Right cardiac atrium (tissue), 5 donors: ENCODE results near the gene ITCH. TPM values are rescaled to one million over a fixed set of nuclear protein-coding genes. Genes with fewer than 3 reads are reported as not detected.

ENCODE experiments used
- ATAC-seq, 2 donors: fragments of 200-7000 bp; cut with Tn5 transposase; one replicate each; pipeline versions ENCODE4 v1.8.0 to v1.9.1; 2020; ENCODE audit warnings: moderate library complexity in 2 of 2, mild to moderate bottlenecking in 1 of 2
- DNase-seq, 3 donors: peaks; one replicate each; pipeline ENCODE4 v3.0.0-alpha.2; 2020
- H3K27ac ChIP-seq: one replicate; pipeline ENCODE4 v1.5.1; 2013; ENCODE audit warnings: mild to moderate bottlenecking, low read length, control low read depth, moderate library complexity
- H3K27me3 ChIP-seq: one replicate; pipeline ENCODE4 v1.6.1; 2013; ENCODE audit not compliant: control insufficient read depth, insufficient read depth
- H3K4me1 ChIP-seq: one replicate; pipeline ENCODE4 v1.6.1; 2013; ENCODE audit warnings: low read length; ENCODE audit not compliant: control insufficient read depth, insufficient read depth
- H3K4me3 ChIP-seq: one replicate; pipeline ENCODE4 v1.5.1; 2013; ENCODE audit warnings: low read length, control low read depth
- H3K9me3 ChIP-seq: one replicate; pipeline ENCODE4 v1.6.1; 2013; ENCODE audit warnings: low read length; ENCODE audit not compliant: control insufficient read depth
- WGBS: extraction: QIAGEN DNeasy Blood & Tissue Kit; methylation state at CpG from one replicate; pipeline ENCODE4 v1.1.7; 2013; 5-methylcytosine and 5-hydroxymethylcytosine counted together
- intact Hi-C, 4 donors: fragments of 100-400 bp; cut with DNase I; formaldehyde crosslinking; loops; one replicate each; pipeline versions ENCODE4 v1.11.0 to v1.14.0; 2022 to 2023
- polyA plus RNA-seq: library from polyadenylated mRNA; stranded (reverse); fragments of 200-250 nt; gene quantifications from one replicate; pipeline ENCODE4 v1.2.3, GENCODE V29; 2013
- total RNA-seq, 4 donors: library from RNA; stranded (reverse); fragmentation: NEBNext Ultra II Directional; extraction: Animal tissue kit (Norgen Biotek cat#: 25700); gene quantifications; one replicate each; pipeline ENCODE4 v1.2.1, GENCODE V29; 2021
- donor health status: healthy with polysubstance abuse.
- donor health status: DM: no; HTN: yes; CAD: no.
- donor health status: DM: no; HTN: no; CAD: no.
- donor health status: DM: no; HTN: yes; CAD: no; lungs with severe emphysema.
- donor health status: DM: yes; HTN: yes; CAD: no.

Gene ITCH
- total and polyA plus RNA-seq, 5 donors = 9.7 to 54.9 (median 48.6) TPM

DNA sequence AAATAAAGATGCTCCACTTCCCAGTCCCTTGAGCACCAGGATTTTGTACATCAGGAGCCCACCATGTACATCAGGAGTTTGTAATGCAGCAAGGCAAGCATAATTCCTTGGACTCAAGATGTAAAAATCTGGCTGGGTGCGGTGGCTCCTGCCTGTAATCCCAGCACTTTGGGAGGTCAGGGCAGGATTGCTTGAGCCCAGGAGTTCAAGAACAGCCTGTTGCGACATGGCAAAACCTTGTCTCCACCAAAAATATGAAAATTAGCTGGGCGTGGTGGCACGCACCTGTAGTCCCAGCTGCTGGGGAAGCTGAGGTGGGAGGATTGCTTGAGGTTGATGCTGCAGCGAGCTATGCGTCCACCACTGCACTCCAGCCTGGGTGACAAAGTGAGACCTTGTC is 179.4 kb downstream of the ITCH start:
- DNase-seq = no peak
- no peak overlapping the region for H3K4me3 ChIP-seq
- H3K4me1 ChIP-seq = no peaks in the 10 kb centered on the region
- no peaks in the 10 kb centered on the region for H3K9me3 ChIP-seq
- ATAC-seq = no peak
- intact Hi-C loops = no loop called here
- 96% methylated on average over 6 of the region's 6 CpGs for WGBS
- H3K27me3 ChIP-seq = no peaks in the 10 kb centered on the region
- no peak overlapping the region for H3K27ac ChIP-seq

DNA sequence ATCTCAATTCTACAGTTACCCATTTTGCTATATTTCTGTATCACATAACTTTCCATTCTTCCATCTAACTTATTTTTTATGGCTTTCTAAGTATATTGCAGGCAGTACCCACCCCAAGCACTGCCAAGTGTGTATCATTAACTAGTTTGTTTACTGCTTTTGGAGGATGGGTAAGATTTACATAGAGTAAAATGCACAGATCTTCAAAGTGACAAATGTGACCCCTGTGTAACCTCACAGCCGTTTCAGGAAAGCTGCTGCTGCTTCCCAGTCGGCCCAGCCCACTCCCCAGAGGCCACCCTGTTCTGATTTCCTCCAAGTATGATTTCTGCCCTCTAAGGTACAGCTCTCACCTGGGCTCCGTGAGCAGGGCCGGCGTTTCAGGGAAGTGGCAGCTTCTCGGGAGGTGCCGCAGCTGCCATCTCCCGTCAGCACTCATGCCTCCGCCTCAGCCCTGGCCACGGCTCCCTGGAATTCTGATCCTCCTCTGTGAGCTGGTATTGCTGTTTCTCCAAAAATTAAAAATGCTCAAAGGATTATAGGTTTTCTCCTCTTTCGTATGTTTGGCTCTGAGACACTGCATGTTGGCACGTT is 180.5 kb downstream of the ITCH start:
- DNase-seq (peak in 1 of 3 donors; percentile 26), ATAC-seq (no peak)
- Histone ChIP-seq H3K4me1 (no peaks in the 10 kb centered on the region), H3K27ac (no peak overlapping the region), H3K4me3 (no peak overlapping the region), H3K27me3 (no peaks in the 10 kb centered on the region), H3K9me3 (no peaks in the 10 kb centered on the region)
- 64% methylated on average over 12 of the region's 12 CpGs for WGBS
- intact Hi-C loops = no loop called here

DNA sequence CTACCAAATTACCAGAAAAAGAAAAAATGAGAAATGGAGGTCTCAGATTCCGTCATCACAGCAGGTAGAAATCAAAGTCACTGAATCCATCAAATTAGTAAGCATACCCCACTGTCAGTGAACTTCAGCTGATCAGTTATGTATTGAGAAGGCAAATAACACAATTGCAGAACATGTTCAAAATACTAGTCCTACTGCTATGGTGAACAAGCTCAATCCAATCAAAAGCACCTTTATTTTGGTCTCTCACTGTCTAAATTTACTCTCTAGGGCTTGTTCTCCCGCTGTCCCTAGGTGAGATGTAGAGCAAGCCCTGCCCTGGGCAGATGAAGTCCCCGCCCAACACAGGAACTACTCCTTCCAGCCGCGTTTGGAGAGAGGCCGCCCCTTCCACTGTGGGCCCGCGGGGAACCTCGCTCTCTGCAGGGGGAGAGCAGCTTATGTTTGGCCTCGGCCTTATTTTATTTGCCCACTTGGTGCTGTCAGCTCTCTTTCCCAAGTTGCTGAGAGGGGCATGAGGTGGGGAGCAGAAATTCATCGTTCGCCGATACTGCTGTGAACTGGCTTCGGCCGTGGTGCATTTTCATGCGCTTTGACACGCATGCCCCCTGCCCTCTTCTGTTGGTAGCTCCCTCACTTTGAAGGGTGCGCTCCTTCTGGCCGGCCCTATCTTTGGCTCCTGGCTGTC is 181.2 kb downstream of the ITCH start:
- intact Hi-C loops = no loop called here
- no peaks in the 10 kb centered on the region for H3K27me3 ChIP-seq
- peak in 1 of 3 donors; percentile 68 for DNase-seq
- ATAC-seq = peak; percentile 43 to 54
- H3K27ac ChIP-seq = no peak overlapping the region
- no peaks in the 10 kb centered on the region for H3K9me3 ChIP-seq
- H3K4me1 ChIP-seq = no peaks in the 10 kb centered on the region
- WGBS = 16% methylated on average over 19 of the region's 19 CpGs
- peak overlapping the region; percentile 3 for H3K4me3 ChIP-seq

DNA sequence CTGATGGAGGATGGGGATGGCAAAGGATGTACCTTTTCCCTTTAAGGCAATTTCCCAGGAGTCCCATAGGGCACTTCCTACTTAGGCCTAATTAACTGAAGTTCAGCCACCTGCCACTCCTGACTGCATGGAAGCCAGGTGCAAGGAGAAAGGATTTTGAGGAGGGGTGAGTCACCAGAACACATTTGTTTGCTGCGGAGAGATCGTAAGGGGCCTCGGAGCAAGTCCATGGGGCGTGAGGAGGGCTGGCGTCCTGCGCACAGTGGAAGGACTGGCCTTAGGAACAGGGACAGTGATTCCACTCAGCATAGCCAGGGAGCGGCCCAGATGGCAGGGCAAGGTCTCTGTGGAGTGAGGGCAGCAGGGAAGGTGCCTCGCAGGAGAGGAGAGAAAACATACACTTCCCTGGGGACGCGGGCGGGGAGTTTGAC is 183.7 kb downstream of the ITCH start:
- H3K9me3 ChIP-seq = no peaks in the 10 kb centered on the region
- H3K27me3 ChIP-seq = no peaks in the 10 kb centered on the region
- intact Hi-C loops = no loop called here
- H3K27ac ChIP-seq = no peak overlapping the region
- H3K4me3 ChIP-seq = no peak overlapping the region
- ATAC-seq (peak in 1 of 2 donors; percentile 29), DNase-seq (no peak)
- no peaks in the 10 kb centered on the region for H3K4me1 ChIP-seq
- 92% methylated on average over 11 of the region's 11 CpGs for WGBS

DNA sequence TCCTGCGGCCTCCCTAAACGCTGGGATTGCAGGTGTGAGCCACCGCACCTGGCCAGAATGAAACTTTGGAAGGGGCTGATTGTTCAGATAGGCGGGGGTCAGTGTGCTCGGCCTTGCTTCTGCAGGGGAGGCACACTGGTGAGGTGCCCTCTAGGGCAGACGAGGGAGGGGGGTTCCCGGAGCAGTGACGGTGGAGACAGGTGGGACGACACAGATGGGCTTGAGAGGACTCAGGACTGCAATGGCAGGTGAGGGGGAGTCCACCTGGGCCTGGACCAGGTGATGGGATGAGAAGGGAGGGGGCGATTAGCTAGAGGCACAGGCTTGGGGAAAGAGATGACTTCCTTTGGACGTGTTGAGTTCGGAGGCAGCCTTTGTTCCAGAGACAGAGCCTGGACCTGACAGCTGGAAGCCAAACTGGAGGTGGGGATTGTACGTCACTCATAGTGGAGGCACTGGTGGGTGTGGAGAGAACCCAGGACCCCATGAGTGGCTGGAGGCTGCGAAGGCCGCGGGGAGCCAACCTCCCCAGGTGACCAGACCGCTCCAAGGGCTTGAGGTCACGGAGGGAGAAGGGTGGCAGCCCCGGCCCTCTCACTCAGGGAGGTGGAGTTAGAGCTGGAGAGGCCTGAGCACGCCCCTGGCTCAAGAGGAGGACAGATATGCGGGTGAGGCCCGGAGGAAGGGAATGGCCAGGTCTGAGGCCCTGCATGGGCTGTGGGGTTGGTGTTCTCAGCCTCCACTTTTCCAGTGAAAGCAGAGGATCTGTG is 185.0 kb downstream of the ITCH start:
- no peaks in the 10 kb centered on the region for H3K9me3 ChIP-seq
- intact Hi-C loops = no loop called here
- no peak overlapping the region for H3K4me3 ChIP-seq
- H3K4me1 ChIP-seq = no peaks in the 10 kb centered on the region
- H3K27me3 ChIP-seq = no peaks in the 10 kb centered on the region
- H3K27ac ChIP-seq = no peak overlapping the region
- no peak for DNase-seq
- WGBS = 92% methylated on average over 22 of the region's 22 CpGs
- no peak for ATAC-seq

DNA sequence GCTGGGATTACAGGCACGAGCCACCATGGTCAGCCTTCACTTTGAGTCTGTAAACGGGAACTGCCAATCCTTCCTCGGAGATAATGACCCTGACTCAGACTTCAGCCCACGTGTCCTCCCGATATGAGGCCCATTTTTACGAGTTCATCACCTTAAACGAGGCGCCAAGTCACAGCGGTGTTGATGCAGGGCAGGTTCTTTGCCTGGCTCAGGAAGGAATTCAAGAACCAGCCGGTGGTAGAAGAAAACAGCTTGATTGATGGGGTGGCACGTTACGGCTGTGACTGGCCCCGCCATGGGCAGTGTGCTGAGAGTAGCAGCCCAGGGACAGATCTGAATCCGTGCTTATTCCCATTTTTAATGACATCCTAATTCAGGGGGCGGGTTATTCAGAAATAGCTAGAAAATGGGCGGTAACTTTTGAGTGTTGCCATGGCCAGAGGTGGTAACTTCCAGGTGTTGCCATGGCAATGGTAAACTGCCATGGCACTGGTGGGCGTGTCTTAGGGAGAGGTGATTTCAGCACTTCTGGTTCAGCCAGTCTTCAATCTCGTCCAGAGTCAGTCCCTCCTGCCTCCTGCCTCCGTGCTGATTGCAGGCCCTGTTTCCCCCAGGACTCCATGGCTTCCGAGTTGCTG is 186.3 kb downstream of the ITCH start:
- ATAC-seq = no peak
- no peaks in the 10 kb centered on the region for H3K9me3 ChIP-seq

DNA sequence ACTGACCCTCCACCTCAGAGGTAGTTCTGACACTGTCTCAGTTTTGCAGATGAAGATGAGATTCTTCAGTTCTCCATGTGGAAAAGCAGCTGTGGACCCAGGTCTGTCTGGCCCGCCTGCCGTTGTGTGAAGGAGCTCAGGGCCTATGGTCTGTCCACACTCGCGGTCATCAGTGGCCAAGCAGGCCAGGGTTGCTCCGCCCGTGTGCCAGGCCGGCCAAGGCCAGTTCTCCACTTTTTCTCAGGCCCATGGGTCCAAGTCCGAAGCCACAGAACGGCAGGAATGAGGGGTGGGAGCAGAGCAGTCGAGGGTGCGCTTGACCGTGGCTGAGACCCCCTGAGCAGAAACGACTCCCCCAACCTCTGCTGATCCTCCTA is 186.8 kb downstream of the ITCH start:
- no peak for DNase-seq
- H3K27ac ChIP-seq = no peak overlapping the region
- H3K27me3 ChIP-seq = no peaks in the 10 kb centered on the region
- no peaks in the 10 kb centered on the region for H3K4me1 ChIP-seq
- no peak overlapping the region for H3K4me3 ChIP-seq
- intact Hi-C loops = no loop called here
- WGBS = 90% methylated on average over 13 of the region's 13 CpGs
- no peaks in the 10 kb centered on the region for H3K9me3 ChIP-seq
- ATAC-seq = peak in 1 of 2 donors; percentile 7

More for the DNA sequence above, 186.3 kb downstream of the ITCH start:
- no peaks in the 10 kb centered on the region for H3K4me1 ChIP-seq
- WGBS = 60% methylated on average over 20 of the region's 20 CpGs
- intact Hi-C loops = no loop called here
- H3K27ac ChIP-seq = no peak overlapping the region
- no peak overlapping the region for H3K4me3 ChIP-seq
- no peaks in the 10 kb centered on the region for H3K27me3 ChIP-seq
- DNase-seq = no peak

DNA sequence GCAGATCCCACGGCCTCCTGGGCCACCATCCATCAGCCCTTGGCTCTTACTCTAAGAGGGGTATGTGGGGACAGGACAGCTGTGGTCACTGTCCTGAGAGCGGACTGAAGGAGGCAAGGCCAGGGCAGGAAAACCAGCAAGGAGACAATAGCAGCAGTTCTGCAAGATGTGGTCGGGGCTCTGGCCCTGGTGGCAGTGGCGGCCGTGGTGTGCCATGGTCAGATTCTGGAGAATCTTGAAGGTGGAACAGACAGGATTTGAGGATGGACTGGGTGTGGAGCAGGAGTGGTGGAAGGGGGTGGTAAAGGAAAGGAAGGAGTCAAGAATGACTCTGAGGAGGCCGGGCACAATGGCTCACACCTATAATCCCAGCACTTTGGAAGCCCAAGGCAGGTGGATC is 189.5 kb downstream of the ITCH start:
- no peaks in the 10 kb centered on the region for H3K27me3 ChIP-seq
- ATAC-seq (no peak), DNase-seq (peak in 1 of 3 donors; percentile 20)
- 94% methylated on average over 6 of the region's 6 CpGs for WGBS
- intact Hi-C loops = no loop called here
- H3K27ac ChIP-seq = no peak overlapping the region
- H3K4me1 ChIP-seq = no peaks in the 10 kb centered on the region
- H3K9me3 ChIP-seq = no peaks in the 10 kb centered on the region
- H3K4me3 ChIP-seq = no peak overlapping the region

DNA sequence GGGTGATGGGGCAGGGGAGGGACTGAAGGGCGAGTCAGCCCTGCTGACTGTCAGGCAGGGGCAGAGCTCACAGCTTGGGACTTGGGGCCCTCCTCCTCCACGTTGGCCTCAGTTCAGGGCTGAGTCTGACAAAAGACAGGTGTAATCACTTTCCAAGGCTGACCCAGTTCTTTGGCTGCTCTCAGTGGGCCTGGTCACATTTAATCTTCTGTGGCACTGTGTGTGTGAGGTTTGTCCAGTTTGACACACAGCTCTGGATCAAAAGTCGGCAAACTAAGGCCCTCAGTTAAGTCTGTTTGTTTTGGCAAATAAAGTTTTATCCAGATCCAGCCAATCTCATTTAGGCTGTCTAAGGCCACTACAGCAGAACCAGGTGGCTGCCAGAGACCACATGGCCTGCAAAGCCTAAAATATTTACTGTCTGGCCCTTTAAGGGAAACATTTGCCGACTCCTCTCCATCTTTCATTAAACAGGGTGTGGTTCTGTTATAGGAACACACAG is 190.3 kb downstream of the ITCH start:
- H3K27me3 ChIP-seq = no peaks in the 10 kb centered on the region
- H3K4me1 ChIP-seq = no peaks in the 10 kb centered on the region
- H3K27ac ChIP-seq = peak overlapping the region; percentile 42
- peak in 2 of 3 donors; percentile 33 to 57 for DNase-seq
- WGBS = 50% methylated on average over 4 of the region's 4 CpGs
- intact Hi-C loops = no loop called here
- peak; percentile 15 to 31 for ATAC-seq
- H3K9me3 ChIP-seq = no peaks in the 10 kb centered on the region
- no peak overlapping the region for H3K4me3 ChIP-seq

DNA sequence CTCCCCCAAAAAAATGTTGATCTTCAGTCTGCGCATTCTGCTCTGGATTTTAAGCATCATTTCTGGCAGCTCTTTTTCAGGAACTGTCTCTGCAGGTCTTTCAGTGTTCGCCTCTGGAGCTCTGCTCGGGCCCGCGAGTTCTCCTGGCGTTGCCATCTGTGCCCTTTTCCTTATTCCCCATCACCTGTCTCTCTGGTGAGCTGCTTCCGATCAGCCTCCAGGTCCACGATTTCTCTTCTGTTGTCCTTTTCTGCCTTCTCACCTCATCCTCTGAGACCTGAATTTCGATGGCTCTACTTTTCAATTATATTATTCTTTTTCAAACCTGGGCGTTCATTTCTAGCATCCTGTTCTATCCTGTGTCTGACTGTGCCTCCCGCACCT is 194.9 kb downstream of the ITCH start:
- H3K27me3 ChIP-seq = no peaks in the 10 kb centered on the region
- H3K9me3 ChIP-seq = no peaks in the 10 kb centered on the region
- WGBS = 32% methylated on average over 11 of the region's 11 CpGs
- intact Hi-C loops = no loop called here
- DNase-seq = peak in 1 of 3 donors; percentile 28
- ATAC-seq = no peak
- peak overlapping the region; percentile 65 for H3K27ac ChIP-seq
- H3K4me3 ChIP-seq = peak overlapping the region; percentile 70
- H3K4me1 ChIP-seq = no peaks in the 10 kb centered on the region
